Measurements from ENCODE around the gene CALM3. TPM values are rescaled to one million over a fixed set of nuclear protein-coding genes. Genes with fewer than 3 reads are reported as not detected.

CALM3 gene
- total RNA-seq, 2 donors from 2014 or later: 182 to 244 TPM

DNA sequence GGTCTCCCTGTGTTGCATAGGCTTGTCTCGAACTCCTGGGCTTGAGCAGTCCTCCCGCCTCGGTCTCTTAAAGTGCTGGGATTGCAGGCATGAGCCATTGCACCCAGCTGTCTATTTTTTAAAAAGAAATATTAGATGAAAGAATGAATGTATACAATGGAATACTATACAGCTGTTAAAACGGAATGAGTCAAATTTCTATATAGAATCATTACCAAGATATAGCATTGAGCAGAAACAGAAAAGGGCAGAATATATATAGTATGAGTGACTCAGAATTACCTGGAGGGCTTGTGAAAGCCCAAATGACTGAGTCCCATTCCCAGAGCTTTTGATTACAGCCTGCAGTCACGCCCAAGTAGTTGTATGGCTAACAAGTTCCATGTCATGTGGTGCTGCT is 55.4 kb downstream of the CALM3 start:
- intact Hi-C loops (cut with DNase I): no loop called here
- DNase-seq (ENCODE audit: low spot score): no peak

- no peak for DNase-seq (ENCODE audit: low spot score)
- intact Hi-C loops (cut with DNase I): loop anchor here (5.0 to 10.0 kb wide), 2 partner anchors 47 to 135 kb away; no protein-coding TSS in a partner anchor
Observed at GRCh38 chr19:46659151-46660007, 58.2 kb downstream of the CALM3 start.

DNA sequence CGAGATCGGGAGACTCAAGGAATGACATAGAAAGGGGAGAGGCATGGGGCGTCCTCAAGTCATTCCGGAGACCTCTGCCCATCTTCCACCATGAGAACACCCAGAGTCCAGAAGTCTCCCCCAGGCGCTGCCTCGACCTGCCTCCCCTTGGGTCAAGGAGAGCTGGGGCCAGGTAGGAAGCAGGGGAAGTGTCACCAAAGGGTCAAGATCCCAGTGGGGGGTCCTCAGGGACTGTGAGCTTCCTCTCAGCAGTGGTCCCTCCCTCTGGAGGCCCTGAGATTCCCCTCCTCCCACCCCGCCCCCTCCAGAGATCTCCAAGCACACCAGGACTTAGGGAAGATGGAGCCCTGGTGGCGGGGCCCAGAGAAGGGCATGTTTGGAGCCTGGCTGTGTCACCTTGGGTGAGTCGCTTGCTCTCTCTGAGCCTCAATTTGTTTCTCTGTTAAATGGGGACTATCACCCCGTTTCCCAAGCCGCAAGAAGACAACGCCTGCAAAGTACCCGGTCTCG is 58.9 kb downstream of the CALM3 start:
- intact Hi-C loops (cut with DNase I): loop anchor here (5.0 to 10.0 kb wide), 2 partner anchors 48 to 135 kb away; no protein-coding TSS in a partner anchor

More for the DNA sequence above, 58.9 kb downstream of the CALM3 start:
- no peak for DNase-seq (ENCODE audit: low spot score)

Other genes starting within 250 kb of the CALM3 start
- 10 to 100 TPM; 11.7 to 17.7 TPM for gene CCDC8, start 187.8 kb upstream of the CALM3 start, total RNA-seq
- 1 to 10 TPM in 1 of 2 donors, under 1 TPM in 1; 0.37 to 1.2 TPM for gene PNMA8C, start 172.4 kb upstream of the CALM3 start, total RNA-seq
- 1 to 10 TPM; 4.6 to 7.8 TPM for gene PNMA8A, start 129.8 kb upstream of the CALM3 start, total RNA-seq
- 1 to 10 TPM; 1.8 to 3.8 TPM for gene PNMA8B, start 105.5 kb upstream of the CALM3 start, total RNA-seq
- 10 to 100 TPM; 17.3 to 29.8 TPM for gene PTGIR, start 23.8 kb downstream of the CALM3 start, total RNA-seq
- gene GNG8, start 34.9 kb downstream of the CALM3 start, total RNA-seq: not detected
- gene DACT3, start 59.9 kb downstream of the CALM3 start, total RNA-seq: 100 to 1,000 TPM in 1 of 2 donors, 10 to 100 TPM in 1; 72.0 to 122 TPM
- gene PRKD2, start 115.8 kb downstream of the CALM3 start, total RNA-seq: 10 to 100 TPM; 25.5 to 25.6 TPM
- 10 to 100 TPM; 15.2 to 18.6 TPM for gene FKRP, start 144.7 kb downstream of the CALM3 start, total RNA-seq
- gene STRN4, start 145.1 kb downstream of the CALM3 start, total RNA-seq: 10 to 100 TPM; 58.6 to 71.8 TPM
- 10 to 100 TPM; 56.6 to 95.5 TPM for gene SLC1A5, start 187.3 kb downstream of the CALM3 start, total RNA-seq
- gene AP2S1, start 249.5 kb downstream of the CALM3 start, total RNA-seq: 100 to 1,000 TPM in 1 of 2 donors, 10 to 100 TPM in 1; 98.0 to 139 TPM

Measured in posterior vena cava (tissue), 2 donors.